ENCODE results near the gene MCC.

Gene MCC

DNA sequence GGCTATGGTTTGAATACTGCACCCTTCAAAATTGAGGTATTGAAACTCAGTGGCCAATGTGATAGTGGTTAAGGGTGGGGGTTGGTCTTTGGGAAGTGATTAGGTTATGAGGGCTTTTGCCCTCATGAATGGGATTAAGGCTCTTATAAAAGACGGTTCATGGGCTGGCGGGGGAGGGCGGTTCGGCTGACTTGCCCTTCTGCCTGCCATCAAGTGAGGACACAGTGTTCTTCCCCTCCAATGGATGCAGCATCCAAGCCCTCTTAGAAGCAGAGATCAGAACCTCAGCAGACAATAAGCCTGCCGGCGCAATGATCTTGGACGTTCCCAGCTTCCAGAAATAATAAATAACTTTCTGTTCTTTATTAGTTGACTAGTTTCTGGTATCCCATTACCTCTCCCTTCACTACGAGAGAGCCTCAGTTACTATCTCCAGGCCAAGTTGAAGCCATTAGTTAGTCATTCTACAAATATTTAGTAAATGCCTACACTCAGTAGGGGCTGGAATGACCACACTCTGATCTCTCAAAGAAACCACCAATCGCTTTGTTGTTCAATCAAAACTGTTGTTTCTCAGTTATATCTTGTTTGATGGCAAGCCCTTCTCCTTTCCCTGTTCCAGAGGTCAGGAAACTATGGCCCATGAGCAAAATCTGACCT, 272.7 kb downstream of the MCC start:
- H3K27me3 ChIP-seq (ENCODE audit: insufficient read depth, low read depth, severe bottlenecking) = no peaks in the 10 kb centered on the region
- peaks cover 8% of the 10 kb centered on the region for H3K36me3 ChIP-seq
- H3K27ac ChIP-seq = peak overlapping the region; percentile 92
- TF ChIP-seq, protein P1, sequence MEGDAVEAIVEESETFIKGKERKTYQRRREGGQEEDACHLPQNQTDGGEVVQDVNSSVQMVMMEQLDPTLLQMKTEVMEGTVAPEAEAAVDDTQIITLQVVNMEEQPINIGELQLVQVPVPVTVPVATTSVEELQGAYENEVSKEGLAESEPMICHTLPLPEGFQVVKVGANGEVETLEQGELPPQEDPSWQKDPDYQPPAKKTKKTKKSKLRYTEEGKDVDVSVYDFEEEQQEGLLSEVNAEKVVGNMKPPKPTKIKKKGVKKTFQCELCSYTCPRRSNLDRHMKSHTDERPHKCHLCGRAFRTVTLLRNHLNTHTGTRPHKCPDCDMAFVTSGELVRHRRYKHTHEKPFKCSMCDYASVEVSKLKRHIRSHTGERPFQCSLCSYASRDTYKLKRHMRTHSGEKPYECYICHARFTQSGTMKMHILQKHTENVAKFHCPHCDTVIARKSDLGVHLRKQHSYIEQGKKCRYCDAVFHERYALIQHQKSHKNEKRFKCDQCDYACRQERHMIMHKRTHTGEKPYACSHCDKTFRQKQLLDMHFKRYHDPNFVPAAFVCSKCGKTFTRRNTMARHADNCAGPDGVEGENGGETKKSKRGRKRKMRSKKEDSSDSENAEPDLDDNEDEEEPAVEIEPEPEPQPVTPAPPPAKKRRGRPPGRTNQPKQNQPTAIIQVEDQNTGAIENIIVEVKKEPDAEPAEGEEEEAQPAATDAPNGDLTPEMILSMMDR (IDR thresholded peaks at IDR 0.05; ENCODE audit: low read depth, low read length) = no peak
- peak overlapping the region; percentile 16; the same call in 1 of the 2 replicates for H3K4me3 ChIP-seq (ENCODE audit: low read depth, low read length)
- H3K9me3 ChIP-seq (ENCODE audit: severe bottlenecking) = no peaks in the 10 kb centered on the region
- DNase-seq = peak; percentile 90

DNA sequence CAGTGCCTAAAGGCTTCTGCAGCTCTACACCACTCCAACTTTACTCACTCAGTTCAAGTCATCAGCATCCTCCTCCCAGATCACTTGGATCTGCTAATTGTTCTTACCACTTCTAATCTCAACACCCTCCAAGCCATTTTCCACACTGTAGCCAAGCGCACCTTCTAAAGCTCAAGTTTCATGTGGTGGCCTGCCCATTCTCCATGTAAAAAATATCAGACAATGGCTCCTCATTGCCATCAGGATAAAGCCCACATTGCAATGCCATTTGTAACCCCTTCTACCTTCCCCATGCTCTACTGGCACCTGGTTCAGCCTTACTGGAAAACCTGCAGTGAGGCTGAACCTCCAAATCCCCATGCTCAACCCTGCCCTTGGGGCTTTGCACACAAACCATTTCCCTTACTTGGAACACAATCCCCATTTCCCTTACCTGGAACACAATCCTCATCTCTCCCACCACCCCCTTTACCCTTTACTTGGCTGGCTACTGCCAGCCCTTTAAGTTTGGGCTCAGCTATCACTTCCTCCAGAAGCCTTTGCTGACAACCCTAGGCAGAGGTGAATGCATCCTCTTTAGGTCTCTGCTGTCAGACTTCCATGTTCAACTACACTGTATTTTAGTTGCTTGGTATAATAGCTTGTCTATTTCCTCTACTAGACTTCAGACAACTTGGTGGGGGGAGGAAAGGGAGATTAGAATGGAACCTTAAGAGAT, 273.5 kb downstream of the MCC start:
- no peak for DNase-seq
- peaks cover 5% of the 10 kb centered on the region for H3K36me3 ChIP-seq
- TF ChIP-seq, protein P1 (IDR thresholded peaks at IDR 0.05; ENCODE audit: low read depth, low read length) = no peak
- no peak overlapping the region for H3K4me3 ChIP-seq (ENCODE audit: low read depth, low read length)
- H3K27ac ChIP-seq = peak overlapping the region; percentile 92
- H3K27me3 ChIP-seq (ENCODE audit: insufficient read depth, low read depth, severe bottlenecking) = no peaks in the 10 kb centered on the region
- no peaks in the 10 kb centered on the region for H3K9me3 ChIP-seq (ENCODE audit: severe bottlenecking)

DNA sequence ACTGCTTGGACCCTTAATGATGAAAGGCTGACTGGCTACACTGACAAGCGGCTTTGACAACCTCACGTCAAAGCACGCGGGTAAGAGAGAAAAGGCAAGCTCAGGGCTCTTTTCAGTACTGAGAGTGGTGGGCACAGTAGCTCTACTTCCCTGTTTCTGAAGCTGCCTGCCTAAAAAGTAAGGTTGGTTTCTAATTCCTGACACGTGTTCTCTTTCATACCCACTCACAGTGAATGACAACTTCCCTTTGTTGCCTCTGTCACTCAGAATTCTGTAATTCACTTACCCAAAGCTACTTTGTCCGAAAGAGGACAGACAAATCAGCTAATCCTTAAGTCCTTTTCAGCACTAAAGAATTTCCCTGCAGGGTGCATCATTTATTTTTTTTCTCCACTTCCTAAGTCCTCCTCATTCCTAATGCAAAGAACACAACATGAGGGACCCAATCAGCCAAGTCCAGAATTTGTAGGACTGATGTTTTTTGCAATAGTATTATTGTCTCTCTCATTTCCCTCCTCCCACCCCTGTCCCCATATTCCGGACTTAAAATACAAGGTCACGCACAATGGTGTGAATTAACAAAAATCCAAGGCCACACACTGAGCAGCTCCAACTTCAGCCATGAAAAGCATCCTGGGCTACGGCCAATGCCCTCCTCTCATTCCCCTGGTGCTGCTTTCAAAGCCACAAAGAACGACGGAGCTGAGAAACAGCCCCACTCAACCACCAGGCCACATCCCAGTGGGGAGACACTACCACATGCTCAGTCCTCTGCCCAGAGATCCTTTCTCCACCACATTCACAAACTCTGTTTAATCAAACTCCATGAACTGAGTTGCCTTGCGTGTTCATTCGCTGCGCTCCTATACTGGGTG, 274.5 kb downstream of the MCC start:
- peak overlapping the region; percentile 92 for H3K27ac ChIP-seq
- H3K4me3 ChIP-seq (ENCODE audit: low read depth, low read length) = peak overlapping the region; percentile 17
- peak; percentile 29 for DNase-seq

DNA sequence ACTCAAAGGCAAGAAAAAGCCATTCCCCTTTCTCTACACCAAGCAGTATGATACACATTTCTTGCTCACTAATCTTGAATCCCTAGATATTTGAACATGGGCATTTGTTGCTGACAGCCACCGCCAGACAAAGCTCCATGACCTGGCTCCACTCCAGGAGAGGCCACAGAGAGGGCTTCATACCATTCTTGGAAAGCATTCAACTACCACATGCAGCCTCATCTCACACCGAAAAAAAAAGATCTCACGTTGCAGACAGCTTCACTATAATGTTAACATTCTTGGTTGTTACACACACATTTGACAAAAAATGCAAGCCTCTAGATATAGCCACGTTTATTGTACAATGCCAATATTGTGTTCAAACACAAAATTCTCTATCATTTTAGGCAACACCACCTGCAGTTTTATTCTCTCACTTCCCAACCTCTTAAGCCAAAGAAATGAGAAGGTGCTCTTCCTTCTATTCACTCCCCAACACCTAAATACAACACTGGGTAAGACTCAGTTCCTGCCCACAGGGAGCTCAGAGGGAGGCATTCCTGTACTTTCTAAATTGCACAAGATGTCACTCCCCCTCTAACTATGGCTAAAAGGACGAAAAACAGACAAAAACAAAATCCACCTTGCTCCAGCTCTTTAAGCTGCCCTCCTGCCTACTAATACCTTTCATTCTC, 275.9 kb downstream of the MCC start:
- peaks cover 5% of the 10 kb centered on the region for H3K36me3 ChIP-seq
- TF ChIP-seq, protein P1 (IDR thresholded peaks at IDR 0.05; ENCODE audit: low read depth, low read length) = no peak
- DNase-seq = no peak
- peak overlapping the region; percentile 6; the same call in 1 of the 2 replicates for H3K4me3 ChIP-seq (ENCODE audit: low read depth, low read length)
- H3K9me3 ChIP-seq (ENCODE audit: severe bottlenecking) = no peaks in the 10 kb centered on the region
- H3K27me3 ChIP-seq (ENCODE audit: insufficient read depth, low read depth, severe bottlenecking) = no peaks in the 10 kb centered on the region
- H3K27ac ChIP-seq = peak overlapping the region; percentile 92

More for the DNA sequence above, 274.5 kb downstream of the MCC start:
- Histone ChIP-seq H3K36me3 (peaks cover 5% of the 10 kb centered on the region), H3K27me3 (ENCODE audit: insufficient read depth, low read depth, severe bottlenecking) (no peaks in the 10 kb centered on the region), H3K9me3 (ENCODE audit: severe bottlenecking) (no peaks in the 10 kb centered on the region)
- TF ChIP-seq, protein P1 (IDR thresholded peaks at IDR 0.05; ENCODE audit: low read depth, low read length) = no peak

DNA sequence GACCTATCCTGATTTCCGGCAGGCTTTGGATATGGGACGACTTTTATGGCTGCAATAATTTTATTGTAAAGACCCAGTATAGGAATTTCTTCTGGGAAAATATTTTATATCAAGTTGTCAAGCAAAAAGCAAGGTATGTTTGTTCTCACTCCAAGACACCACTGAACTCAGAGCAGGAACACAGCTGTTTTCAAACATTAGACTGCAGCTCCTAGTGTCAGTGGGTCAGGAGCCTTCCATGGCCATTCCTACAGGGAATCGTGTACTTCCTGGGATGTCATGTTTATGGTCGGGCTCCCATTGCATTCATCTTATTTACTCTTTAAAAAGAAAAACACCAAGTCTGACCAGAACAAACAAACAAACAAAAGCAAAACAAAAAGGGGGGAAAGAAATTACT, 278.8 kb downstream of the MCC start:
- H3K27me3 ChIP-seq (ENCODE audit: insufficient read depth, low read depth, severe bottlenecking) = no peaks in the 10 kb centered on the region
- no peak overlapping the region for H3K4me3 ChIP-seq (ENCODE audit: low read depth, low read length)
- H3K36me3 ChIP-seq = peaks cover 15% of the 10 kb centered on the region
- DNase-seq = no peak
- TF ChIP-seq, protein P1 (IDR thresholded peaks at IDR 0.05; ENCODE audit: low read depth, low read length) = no peak
- H3K27ac ChIP-seq = no peak overlapping the region
- H3K9me3 ChIP-seq (ENCODE audit: severe bottlenecking) = no peaks in the 10 kb centered on the region
